NCI-H748 treated with DMSO at 0.1 percent for 48 hours (cell line): ENCODE measurements around the gene HS2ST1.

Experiments used
- DNase-seq: peaks from one replicate; lab custom pipeline; 2025; lab: John Stamatoyannopoulos, UW

Gene HS2ST1

GRCh38 chr1:87140831-87141540 is 226.6 kb downstream of the HS2ST1 start:
- DNase-seq = no peak

GRCh38 chr1:87141556-87141955 is 227.1 kb downstream of the HS2ST1 start:
- DNase-seq = peak; percentile 37

- DNase-seq = no peak
Observed at GRCh38 chr1:87143413-87144135, 229.1 kb downstream of the HS2ST1 start.

GRCh38 chr1:87144316-87144895 is 230.0 kb downstream of the HS2ST1 start:
- DNase-seq = no peak

GRCh38 chr1:87144981-87145380 is 230.5 kb downstream of the HS2ST1 start:
- no peak for DNase-seq

- DNase-seq = no peak
Observed at GRCh38 chr1:87146538-87146937, 232.1 kb downstream of the HS2ST1 start.

GRCh38 chr1:87146986-87147385 is 232.6 kb downstream of the HS2ST1 start:
- DNase-seq = no peak

GRCh38 chr1:87147851-87148250 is 233.4 kb downstream of the HS2ST1 start:
- DNase-seq = no peak

GRCh38 chr1:87148661-87149060 is 234.2 kb downstream of the HS2ST1 start:
- DNase-seq = no peak

- DNase-seq = peak; percentile 9
Observed at GRCh38 chr1:87149241-87150041, 235.0 kb downstream of the HS2ST1 start.

GRCh38 chr1:87150143-87150542 is 235.7 kb downstream of the HS2ST1 start:
- DNase-seq = no peak

GRCh38 chr1:87151500-87152421 is 237.3 kb downstream of the HS2ST1 start:
- DNase-seq = no peak

GRCh38 chr1:87154384-87154783 is 239.9 kb downstream of the HS2ST1 start:
- peak; percentile 34 for DNase-seq

- DNase-seq = no peak
Observed at GRCh38 chr1:87155170-87155569, 240.7 kb downstream of the HS2ST1 start.

- DNase-seq = no peak
Observed at GRCh38 chr1:87155648-87156047, 241.2 kb downstream of the HS2ST1 start.

- no peak for DNase-seq
Observed at GRCh38 chr1:87156124-87156523, 241.7 kb downstream of the HS2ST1 start.

- DNase-seq = no peak
Observed at GRCh38 chr1:87159378-87159915, 245.0 kb downstream of the HS2ST1 start.
